HepG2 (cell line): ENCODE results near the gene DLX4. TPM values are rescaled to one million over a fixed set of nuclear protein-coding genes. Genes with fewer than 3 reads are reported as not detected.

Source experiments
- ATAC-seq: fragments of 200-7000 bp; cut with Tn5 transposase; 3 replicates; pipeline ENCODE4 v1.9.1; 2020; ENCODE audit warnings: mild to moderate bottlenecking, moderate library complexity
- BruUV-seq: library from RNA; stranded (reverse); fragments of 400-500 nt; replicated peaks from 2 replicates; lab custom pipeline; 2021; lab: Mats Ljungman, UMichigan
- CTCF ChIA-PET: fragments of 300-600 bp; formaldehyde crosslinking; extraction: SDS; loops from one replicate; lab custom pipeline; 2021; ENCODE audit warnings: low total read pairs, inconsistent platforms, low intra/inter-chr PET ratio; lab: Yijun Ruan, JAX
- POLR2A ChIA-PET: fragments of 350-600 bp; sonication (Branson Sonifier 250); formaldehyde crosslinking; loops from one replicate; lab custom pipeline; 2020; ENCODE audit warnings: antibody characterized with exemption, inconsistent platforms; lab: Yijun Ruan, JAX
- DNase-seq: peaks from one replicate; pipeline ENCODE4 v3.0.0-alpha.2; 2015; ENCODE audit warnings: low spot score
- FAIRE-seq: peaks from 3 replicates; lab custom pipeline; 2011; peaks lifted over from hg19 to GRCh38; lab: Jason Lieb, UNC
- H2AFZ ChIP-seq: one replicate; pipeline ENCODE4 v1.6.1; 2011; ENCODE audit warnings: low read length, inconsistent platforms
- H3K27ac ChIP-seq: fragments of 300-600 bp; 3 replicates; pipeline ENCODE4 v1.8.0; 2011; ENCODE audit warnings: mixed run types, mild to moderate bottlenecking, mixed read lengths, low read length, inconsistent platforms; ENCODE audit not compliant: insufficient read depth; ENCODE audit errors: extremely low read length
- H3K27me3 ChIP-seq, 2 experiments: fragments of 200-600 bp in 1 of 2; 2 replicates in 1 of 2; 3 replicates in 1 of 2; pipeline versions ENCODE4 v1.6.0 to v1.8.0; 2011; ENCODE audit warnings: low read length in 2 of 2, mild to moderate bottlenecking in 2 of 2, moderate library complexity in 2 of 2, inconsistent platforms in 1 of 2; ENCODE audit not compliant: insufficient read depth in 2 of 2, control insufficient read depth in 1 of 2
- H3K36me3 ChIP-seq, 2 experiments: fragments of 200-600 bp in 1 of 2; replicated peaks in 1 of 2; 2 replicates in 1 of 2; 3 replicates in 1 of 2; pipeline versions ENCODE4 v1.5.1 to v1.8.0; 2011; ENCODE audit warnings: low read length in 2 of 2, inconsistent platforms in 1 of 2; ENCODE audit not compliant: insufficient read depth in 2 of 2, control insufficient read depth in 1 of 2
- H3K4me1 ChIP-seq: 2 replicates; pipeline ENCODE4 v1.5.1; 2012; ENCODE audit warnings: low read length, inconsistent platforms; ENCODE audit not compliant: insufficient read depth
- H3K4me2 ChIP-seq: 2 replicates; pipeline ENCODE4 v1.6.0; 2011; ENCODE audit warnings: low read depth, low read length, inconsistent platforms
- H3K4me3 ChIP-seq, 3 experiments: fragments of 200-600 bp in 1 of 3; sonication (generic), shearing (Covaris generic) in 1 of 3; replicated peaks in 1 of 3; 2 replicates each; pipeline ENCODE4 v1.5.1; 2011 to 2016; ENCODE audit warnings: low read length in 3 of 3, inconsistent platforms in 2 of 3, low read depth in 2 of 3, mild to moderate bottlenecking in 2 of 3, control low read depth in 1 of 3, mixed read lengths in 1 of 3; ENCODE audit not compliant: insufficient read depth in 1 of 3
- H3K79me2 ChIP-seq: one replicate; pipeline ENCODE4 v1.6.1; 2011; ENCODE audit warnings: low read length, inconsistent platforms; ENCODE audit not compliant: insufficient read depth
- H3K9ac ChIP-seq: 2 replicates; pipeline ENCODE4 v1.6.0; 2011; ENCODE audit warnings: mild to moderate bottlenecking, low read depth, low read length, inconsistent platforms; ENCODE audit not compliant: insufficient read depth
- H3K9me3 ChIP-seq: 2 replicates; pipeline ENCODE4 v1.5.1; 2012; ENCODE audit warnings: mild to moderate bottlenecking, low read length
- H4K20me1 ChIP-seq: 2 replicates; pipeline ENCODE4 v1.6.0; 2011; ENCODE audit warnings: inconsistent platforms, mild to moderate bottlenecking, low read length, moderate library complexity; ENCODE audit not compliant: insufficient read depth
- GZF1 ChIP-seq: sonication (generic); formaldehyde crosslinking; IDR thresholded peaks from 2 replicates; pipeline ENCODE4 v1.5.1; 2020; ENCODE audit warnings: mild to moderate bottlenecking, missing genetic modification reagents
- MXD4 ChIP-seq: IDR thresholded peaks from 2 replicates; pipeline ENCODE4 v1.6.1; 2016; ENCODE audit warnings: mild to moderate bottlenecking, missing biosample characterization, missing genetic modification reagents
- PBX3 ChIP-seq: sonication (generic); formaldehyde crosslinking; IDR thresholded peaks from 2 replicates; pipeline ENCODE4 v1.8.1; 2023; ENCODE audit warnings: missing genetic modification reagents, inconsistent platforms, borderline replicate concordance
- PRPF4 ChIP-seq: fragments of 200-400 bp; formaldehyde crosslinking; IDR thresholded peaks from 2 replicates; pipeline ENCODE4 v1.6.1; 2016; ENCODE audit warnings: low read length, low read depth; ENCODE audit not compliant: poor library complexity, severe bottlenecking
- SAFB2 ChIP-seq: sonication (generic); formaldehyde crosslinking; IDR thresholded peaks from 2 replicates; pipeline ENCODE4 v1.5.1; 2020; ENCODE audit warnings: missing genetic modification reagents, low read depth, mild to moderate bottlenecking, borderline replicate concordance
- SUZ12 ChIP-seq: fragments of 150-350 bp; IDR thresholded peaks from 2 replicates; pipeline ENCODE4 v1.6.1; 2014; ENCODE audit warnings: low read depth, low read length
- THRA ChIP-seq: sonication (generic); formaldehyde crosslinking; IDR thresholded peaks from 2 replicates; pipeline ENCODE4 v1.4.0; 2020; ENCODE audit warnings: missing genetic modification reagents, borderline replicate concordance
- TP53 ChIP-seq: sonication (generic); formaldehyde crosslinking; conservative IDR thresholded peaks from 2 replicates; pipeline ENCODE4 v1.4.0; 2020; ENCODE audit warnings: missing genetic modification reagents
- ZNF543 ChIP-seq: sonication (generic); formaldehyde crosslinking; IDR thresholded peaks from 2 replicates; pipeline ENCODE4 v1.4.0; 2020; ENCODE audit warnings: mild to moderate bottlenecking, missing genetic modification reagents
- ZNF713 ChIP-seq: sonication (generic); formaldehyde crosslinking; IDR thresholded peaks from 2 replicates; pipeline ENCODE4 v1.4.0; 2020; ENCODE audit warnings: mild to moderate bottlenecking, missing genetic modification reagents
- ZNF790 ChIP-seq: sonication (generic); formaldehyde crosslinking; IDR thresholded peaks from 2 replicates; pipeline ENCODE4 v1.8.0; 2022; ENCODE audit warnings: missing genetic modification reagents, mild to moderate bottlenecking, borderline replicate concordance
- ZSCAN22 ChIP-seq: sonication (generic); formaldehyde crosslinking; IDR thresholded peaks from 2 replicates; pipeline ENCODE4 v1.4.0; 2020; ENCODE audit warnings: mild to moderate bottlenecking, missing genetic modification reagents
- WGBS: methylation state at CpG from one replicate; pipeline ENCODE4 v1.1.6; 2017; ENCODE audit warnings: low lambda C conversion rate; 5-methylcytosine and 5-hydroxymethylcytosine counted together
- in situ Hi-C: cut with HindIII; loops from 2 replicates; pipeline ENCODE4 v1.10.0; 2017; ENCODE audit warnings: low pct_unique_long_range_greater_than_20kb; ENCODE audit not compliant: extremely low pct_ligation_motif_present
- intact Hi-C: fragments of 100-400 bp; cut with micrococcal nuclease; formaldehyde crosslinking; loops from one replicate; pipeline ENCODE4 v1.10.0; 2022; ENCODE audit not compliant: unreplicated experiment
- polyA plus RNA-seq, 8 experiments: library from polyadenylated mRNA; depleted of rRNA in 3 of 8; stranded (reverse) in 7 of 8; unstranded in 1 of 8; fragments of >200 nt; fragmentation: Illumina TruSeq in 4 of 8; extraction: Trizol in 4 of 8; gene quantifications; 2 replicates each; pipeline versions ENCODE4 v1.2.1 to v1.2.3, GENCODE V29; 2011 to 2016; ENCODE audit warnings: low read depth in 4 of 8, missing spikeins in 1 of 8, mixed read lengths in 1 of 8; ENCODE audit not compliant: insufficient read depth in 1 of 8
- total RNA-seq, 5 experiments: library from RNA; depleted of rRNA; stranded (reverse); fragments of >200 nt; fragmentation: Illumina TruSeq; extraction: Trizol; gene quantifications; 2 replicates each; pipeline ENCODE4 v1.2.3, GENCODE V29; 2016; ENCODE audit warnings: low read depth in 1 of 5
- TF ChIP-seq, protein P1 (sequence below): IDR thresholded peaks from 2 replicates; pipeline ENCODE4 v1.6.1; 2012; ENCODE audit warnings: low read depth, low read length, improper control_type of control experiment

DLX4 gene
- total and polyA plus RNA-seq, 2 of the 13 experiments (the other 11 are each of a cell fraction or from before 2014, with no cell fraction given) = 0.55 to 2.3 TPM

DNA sequence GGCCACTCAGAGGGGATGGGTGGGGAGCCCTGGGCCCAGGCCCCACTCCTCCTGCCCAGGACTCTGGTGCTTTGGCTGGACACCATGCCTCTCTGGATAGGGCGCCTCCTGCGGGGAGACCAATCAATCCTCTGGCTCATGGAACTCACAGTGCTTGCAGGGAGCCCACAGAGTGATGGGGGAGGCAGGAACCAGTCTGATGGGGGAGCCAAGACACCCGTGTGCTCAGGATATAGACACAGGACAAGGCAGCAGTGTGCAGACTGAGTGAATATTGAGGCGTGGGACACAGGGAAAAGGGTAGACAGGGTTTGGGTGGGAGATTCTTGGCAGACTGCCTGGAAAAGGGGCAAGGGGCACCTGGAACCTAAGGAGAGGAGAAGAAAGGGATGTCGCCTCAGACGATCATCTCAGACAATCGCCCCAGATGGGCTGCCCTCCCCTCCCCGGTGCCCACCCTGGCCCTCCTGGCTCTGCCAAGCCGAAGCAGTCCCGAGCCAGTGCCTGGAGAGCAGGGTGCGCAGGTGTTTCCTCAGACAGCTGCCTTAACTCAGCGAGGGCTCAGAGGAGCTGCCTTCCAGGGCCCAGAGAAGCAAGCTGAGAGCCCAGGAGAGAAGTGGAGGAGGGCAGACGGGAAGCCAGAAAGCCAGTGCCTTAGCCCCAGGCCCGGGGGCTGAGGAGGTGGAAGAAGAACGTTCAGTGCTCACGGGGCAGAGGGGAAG lies 37.4 kb upstream of the DLX4 start:
- intact Hi-C loops (no loop called here), in situ Hi-C loops (no loop called here)
- BruUV-seq = no TSS peak
- no peak for DNase-seq
- ChIA-PET POLR2A (no interaction called here), CTCF (no interaction called here)
- Histone ChIP-seq H3K9me3 (no peaks in the 10 kb centered on the region), H4K20me1 (no peaks in the 10 kb centered on the region), H3K79me2 (no peaks in the 10 kb centered on the region), H3K4me2 (no peak overlapping the region), H3K27me3 (peaks cover 1 to 49% of the 10 kb centered on the region in 2 experiments; a peak in 4 of 5 replicates), H3K9ac (no peak overlapping the region), H3K36me3 (no peaks in the 10 kb centered on the region), H3K27ac (no peak overlapping the region), H3K4me3 (no peak overlapping the region), H2AFZ (no peak overlapping the region), H3K4me1 (peaks cover 24% of the 10 kb centered on the region)
- TF ChIP-seq PRPF4 (no peak), TP53 (CRISPR knock-in tag) (no peak), ZSCAN22 (CRISPR knock-in tag) (peak; percentile 94), ZNF543 (CRISPR knock-in tag) (no peak), ZNF790 (CRISPR knock-in tag) (no peak), SUZ12 (no peak)
- 30% methylated on average over 16 of the region's 16 CpGs for WGBS
- ATAC-seq = no peak
- no peak for FAIRE-seq

- intact Hi-C loops = no loop called here
- no peaks in the 10 kb centered on the region for H3K36me3 ChIP-seq
- WGBS = 79% methylated on average over 13 of the region's 17 CpGs
- H3K9me3 ChIP-seq = no peaks in the 10 kb centered on the region
- FAIRE-seq (no peak), ATAC-seq (no peak), DNase-seq (no peak)
- H3K4me2 ChIP-seq = no peak overlapping the region
- no peak overlapping the region for H3K9ac ChIP-seq
- ChIA-PET CTCF (no interaction called here), POLR2A (no interaction called here)
- no peak overlapping the region for H2AFZ ChIP-seq
- H3K79me2 ChIP-seq = no peaks in the 10 kb centered on the region
- H3K4me3 ChIP-seq = no peak overlapping the region
- H3K27ac ChIP-seq = no peak overlapping the region
- H4K20me1 ChIP-seq = no peaks in the 10 kb centered on the region
- H3K27me3 ChIP-seq = peaks cover 1 to 45% of the 10 kb centered on the region in 2 experiments; a peak in 4 of 5 replicates
- in situ Hi-C loops = no loop called here
- no TSS peak for BruUV-seq
- H3K4me1 ChIP-seq = peaks cover 24% of the 10 kb centered on the region
- TF ChIP-seq GZF1 (CRISPR knock-in tag) (no peak), THRA (no peak), PBX3 (CRISPR knock-in tag) (no peak), ZNF713 (CRISPR knock-in tag) (no peak), MXD4 (no peak), SAFB2 (CRISPR knock-in tag) (no peak)
- TF ChIP-seq, protein P1, sequence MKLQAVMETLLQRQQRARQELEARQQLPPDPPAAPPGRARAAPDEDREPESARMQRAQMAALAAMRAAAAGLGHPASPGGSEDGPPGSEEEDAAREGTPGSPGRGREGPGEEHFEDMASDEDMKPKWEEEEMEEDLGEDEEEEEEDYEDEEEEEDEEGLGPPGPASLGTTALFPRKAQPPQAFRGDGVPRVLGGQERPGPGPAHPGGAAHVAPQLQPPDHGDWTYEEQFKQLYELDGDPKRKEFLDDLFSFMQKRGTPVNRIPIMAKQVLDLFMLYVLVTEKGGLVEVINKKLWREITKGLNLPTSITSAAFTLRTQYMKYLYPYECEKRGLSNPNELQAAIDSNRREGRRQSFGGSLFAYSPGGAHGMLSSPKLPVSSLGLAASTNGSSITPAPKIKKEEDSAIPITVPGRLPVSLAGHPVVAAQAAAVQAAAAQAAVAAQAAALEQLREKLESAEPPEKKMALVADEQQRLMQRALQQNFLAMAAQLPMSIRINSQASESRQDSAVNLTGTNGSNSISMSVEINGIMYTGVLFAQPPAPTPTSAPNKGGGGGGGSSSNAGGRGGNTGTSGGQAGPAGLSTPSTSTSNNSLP = no peak
Observed at GRCh38 chr17:49932138-49932723, 36.8 kb upstream of the DLX4 start.
